SU-DHL-6 (cell line): ENCODE data around the gene PRPF39.
A peak's percentile ranks its signal among the peaks of the same experiment; 100 is the strongest.
"Not testable (repeated sequence)": the region's sequence is repeated elsewhere in the genome, so short reads cannot be mapped to it uniquely, and the experiment has no call there.

Source experiments
- H2AFZ ChIP-seq: fragments of 200-600 bp; sonication (generic); 2 replicates; pipeline ENCODE4 v1.6.1; 2014; ENCODE audit warnings: low read depth, mild to moderate bottlenecking, moderate library complexity, mixed read lengths, antibody characterized with exemption, low read length; ENCODE audit not compliant: severe bottlenecking
- H3F3A ChIP-seq: fragments of 200-600 bp; shearing (Covaris generic); 2 replicates; pipeline ENCODE4 v1.6.0; 2016; ENCODE audit warnings: antibody characterized with exemption, mild to moderate bottlenecking; ENCODE audit not compliant: insufficient read depth
- H3K27ac ChIP-seq: fragments of 200-600 bp; sonication (generic); 2 replicates; pipeline ENCODE4 v1.5.1; 2016; ENCODE audit warnings: low read depth, mild to moderate bottlenecking, low read length, moderate library complexity, mixed read lengths
- H3K27me3 ChIP-seq: fragments of 200-600 bp; sonication (generic), shearing (Covaris generic); 2 replicates; pipeline ENCODE4 v1.6.0; 2014; ENCODE audit warnings: mild to moderate bottlenecking, low read length
- H3K36me3 ChIP-seq: fragments of 200-600 bp; sonication (generic); 2 replicates; pipeline ENCODE4 v1.6.1; 2014; ENCODE audit warnings: mild to moderate bottlenecking, low read length, mixed read lengths
- H3K4me2 ChIP-seq: fragments of 300-600, 200-600 bp; shearing (Covaris generic), sonication (generic); 2 replicates; pipeline ENCODE4 v1.6.0; 2014; ENCODE audit warnings: low read length, low read depth, mild to moderate bottlenecking; ENCODE audit not compliant: poor library complexity, severe bottlenecking
- H3K4me3 ChIP-seq: fragments of 200-600 bp; sonication (generic); 2 replicates; pipeline ENCODE4 v1.5.1; 2014; ENCODE audit warnings: antibody characterized with exemption, low read length, mild to moderate bottlenecking, mixed read lengths; ENCODE audit not compliant: insufficient read depth, poor library complexity, severe bottlenecking
- H3K79me2 ChIP-seq: fragments of 200-600 bp; sonication (generic); 2 replicates; pipeline ENCODE4 v1.6.1; 2014; ENCODE audit warnings: mild to moderate bottlenecking, low read length, moderate library complexity; ENCODE audit not compliant: insufficient read depth
- H3K9ac ChIP-seq: fragments of 200-600 bp; sonication (generic); 2 replicates; pipeline ENCODE4 v1.7.0; 2014; ENCODE audit warnings: mild to moderate bottlenecking, low read length
- H3K9me2 ChIP-seq: fragments of 200-600 bp; sonication (generic); replicated peaks from 2 replicates; pipeline ENCODE4 v1.6.1; 2014; ENCODE audit warnings: low read length; ENCODE audit not compliant: insufficient read depth
- H3K9me3 ChIP-seq: fragments of 200-600 bp; sonication (generic); 2 replicates; pipeline ENCODE4 v1.6.1; 2014; ENCODE audit warnings: low read length, mixed read lengths; ENCODE audit not compliant: insufficient read depth
- H4K20me1 ChIP-seq: fragments of 200-600 bp; sonication (generic); 2 replicates; pipeline ENCODE4 v1.6.1; 2014; ENCODE audit warnings: low read depth, mild to moderate bottlenecking, antibody characterized with exemption, low read length, moderate library complexity, mixed read lengths
- CTCF ChIP-seq: fragments of 200-600 bp; sonication (generic); IDR thresholded peaks from one replicate; pipeline ENCODE4 v1.5.1; 2017; ENCODE audit warnings: antibody characterized with exemption, mild to moderate bottlenecking, low read length, moderate library complexity; ENCODE audit not compliant: insufficient read depth, poor library complexity, severe bottlenecking
- EZH2phosphoT487 ChIP-seq: fragments of 200-600 bp; sonication (generic), shearing (Covaris generic); conservative IDR thresholded peaks from 2 replicates; pipeline ENCODE4 v1.6.1; 2018; ENCODE audit warnings: mild to moderate bottlenecking, antibody characterized with exemption, low read length, moderate library complexity, mixed read lengths

The PRPF39 gene

DNA sequence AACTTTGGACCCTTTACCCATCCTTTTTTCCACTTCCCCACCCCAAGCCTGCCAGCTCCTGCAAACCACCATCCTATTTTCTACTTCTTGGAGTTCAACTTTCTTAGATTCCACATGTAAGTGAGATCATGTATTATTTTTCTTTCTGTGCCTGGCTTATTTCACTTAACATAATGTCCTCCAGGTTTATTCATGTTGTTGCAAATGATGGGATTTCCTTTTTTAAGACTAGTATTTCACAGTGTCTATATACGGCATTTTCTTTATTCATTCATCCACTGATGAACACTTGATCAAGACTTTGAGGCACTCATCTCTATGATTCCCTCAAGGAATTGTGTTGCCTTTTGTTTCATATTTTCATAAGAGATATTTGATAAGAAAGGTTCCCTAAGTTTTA lies 5.6 kb upstream of the PRPF39 start:
- Histone ChIP-seq H3K9me2 (no peaks in the 10 kb centered on the region), H3K4me3 (no peak overlapping the region), H3K27me3 (no peaks in the 10 kb centered on the region), H3K79me2 (no peaks in the 10 kb centered on the region), H3K27ac (no peak overlapping the region), H3K36me3 (no peaks in the 10 kb centered on the region), H3K4me2 (no peak overlapping the region), H3K9ac (no peak overlapping the region), H2AFZ (no peak overlapping the region), H4K20me1 (no peaks in the 10 kb centered on the region), H3K9me3 (no peaks in the 10 kb centered on the region), H3F3A (no peaks in the 10 kb centered on the region)
- TF ChIP-seq EZH2phosphoT487 (no peak), CTCF (no peak)

- not testable (repeated sequence) for H3K27ac ChIP-seq, H3K36me3 ChIP-seq, H2AFZ ChIP-seq, H3K4me3 ChIP-seq, H4K20me1 ChIP-seq, H3K9me2 ChIP-seq, H3F3A ChIP-seq, H3K27me3 ChIP-seq, H3K9ac ChIP-seq, H3K4me2 ChIP-seq, H3K9me3 ChIP-seq
- H3K79me2 ChIP-seq = peaks cover 15% of the 10 kb centered on the region
Measured at GRCh38 chr14:45080416-45080968, 3.4 kb upstream of the PRPF39 start.

DNA sequence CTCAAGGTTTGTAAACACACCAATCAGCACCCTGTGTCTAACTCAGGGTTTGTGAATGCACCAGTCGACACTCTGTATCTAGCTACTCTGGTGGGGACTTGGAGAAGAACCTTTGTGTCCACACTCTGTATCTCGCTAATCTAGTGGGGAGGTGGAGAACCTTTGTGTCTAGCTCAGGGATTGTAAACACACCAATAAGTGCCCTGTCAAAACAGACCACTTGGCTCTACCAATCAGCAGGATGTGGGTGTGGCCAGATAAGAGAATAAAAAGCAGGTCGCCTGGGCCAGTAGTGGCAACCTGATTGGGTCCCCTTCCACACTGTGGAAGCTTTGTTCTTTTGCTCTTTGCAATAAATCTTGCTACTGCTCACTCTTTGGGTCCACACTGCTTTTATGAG lies 2.8 kb upstream of the PRPF39 start:
- not testable (repeated sequence) for H3K4me3 ChIP-seq, H3K36me3 ChIP-seq, H2AFZ ChIP-seq, H3K27me3 ChIP-seq, H3K9ac ChIP-seq, H3K9me3 ChIP-seq, H3K27ac ChIP-seq, H4K20me1 ChIP-seq, H3K9me2 ChIP-seq, H3F3A ChIP-seq, H3K4me2 ChIP-seq
- peaks cover 21% of the 10 kb centered on the region for H3K79me2 ChIP-seq

DNA sequence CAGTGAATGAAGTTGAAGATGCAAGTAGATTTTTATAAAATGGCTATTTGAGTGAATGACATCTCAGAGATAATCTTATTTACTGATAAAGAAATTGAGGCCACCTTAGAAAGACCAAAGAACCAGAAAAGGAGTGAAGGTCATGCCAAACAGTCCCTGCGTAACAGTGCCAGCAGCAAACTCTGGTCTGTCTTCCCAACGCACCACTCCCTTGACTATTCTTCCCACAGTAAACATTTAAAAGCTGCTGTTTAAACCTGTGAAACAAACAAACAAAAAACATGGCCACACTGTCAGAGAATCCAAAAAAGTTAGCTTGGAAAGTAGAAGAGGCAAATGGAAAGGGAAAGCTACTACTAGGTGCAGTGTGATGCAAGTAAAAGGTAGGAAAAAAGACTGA lies 1.5 kb upstream of the PRPF39 start:
- Histone ChIP-seq H3K9me2 (no peaks in the 10 kb centered on the region), H3K27me3 (no peaks in the 10 kb centered on the region), H3F3A (no peaks in the 10 kb centered on the region), H3K79me2 (peaks cover 34% of the 10 kb centered on the region), H3K9ac (no peak overlapping the region), H3K4me2 (no peak overlapping the region), H3K27ac (no peak overlapping the region), H2AFZ (peak overlapping the region; percentile 91), H3K36me3 (no peaks in the 10 kb centered on the region), H3K4me3 (no peak overlapping the region), H3K9me3 (no peaks in the 10 kb centered on the region), H4K20me1 (no peaks in the 10 kb centered on the region)
- TF ChIP-seq CTCF (no peak), EZH2phosphoT487 (no peak)
